GM18907 (cell line): Measurements from ENCODE around the gene UCK2.
A peak's percentile ranks its signal among the peaks of the same experiment; 100 is the strongest.

ENCODE experiments used
- ATAC-seq: cut with Tn5 transposase; IDR thresholded peaks from one replicate; pipeline ENCODE4 v1.9.1; 2021; ENCODE audit warnings: mild to moderate bottlenecking, moderate library complexity; ENCODE audit not compliant: unreplicated experiment

UCK2 gene

DNA sequence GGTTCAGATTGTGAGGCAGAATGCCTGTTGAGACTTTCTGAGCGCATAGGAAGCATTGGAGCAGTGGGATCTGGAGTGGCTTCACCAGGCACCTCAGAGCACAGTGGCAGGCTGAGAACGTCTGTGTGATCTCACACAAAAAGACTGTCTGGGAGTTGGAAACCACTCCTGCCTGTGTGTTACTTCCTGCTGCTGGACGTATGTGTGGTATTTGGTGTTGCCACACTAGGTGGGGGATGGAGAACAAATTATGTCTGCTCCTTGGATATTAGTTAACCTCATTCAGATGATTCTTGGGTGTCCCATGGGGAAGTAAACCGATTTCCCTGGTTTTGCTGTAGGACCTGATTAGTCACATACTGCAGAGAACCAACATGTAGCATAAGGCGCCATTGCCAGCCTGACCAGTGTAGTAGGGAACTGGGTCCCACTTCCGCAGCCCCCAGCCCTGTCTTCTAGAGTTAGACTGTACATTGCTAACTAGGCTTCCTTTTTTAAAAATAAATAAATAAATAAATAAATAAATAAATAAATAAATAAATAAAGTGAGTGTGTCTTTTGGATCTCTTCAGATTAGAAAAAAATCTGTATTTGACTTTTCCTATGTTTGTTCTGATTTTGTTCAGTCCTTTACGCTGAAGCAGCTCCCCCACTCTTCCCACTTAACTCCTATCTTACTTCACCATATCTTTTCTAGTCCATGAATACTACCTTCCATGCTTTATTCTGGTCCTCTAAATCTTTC, 26.9 kb downstream of the UCK2 start:
- ATAC-seq: peak; percentile 26

- no peak for ATAC-seq
These were observed 27.8 kb downstream of the UCK2 start for GRCh38 chr1:165855010-165855838.

DNA sequence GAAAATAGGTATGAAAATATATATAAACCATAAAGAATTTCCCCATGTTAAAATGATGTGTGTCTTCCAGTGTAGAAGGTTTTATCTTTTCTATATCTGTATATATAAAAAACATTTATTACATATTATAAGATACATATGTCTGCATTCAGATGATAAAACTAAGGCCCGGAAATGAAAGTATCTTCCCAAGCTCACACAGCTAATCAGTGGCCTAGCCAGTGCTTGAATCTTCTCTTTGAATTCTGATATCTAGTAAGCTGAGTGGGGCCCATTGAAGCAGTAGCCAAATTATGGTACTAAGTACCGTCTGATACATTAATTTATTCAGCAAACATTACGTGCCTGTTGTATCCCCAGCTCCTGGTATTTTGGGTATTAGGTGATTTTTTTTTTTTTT, 28.6 kb downstream of the UCK2 start:
- ATAC-seq: no peak

GRCh38 chr1:165856606-165857005, 29.2 kb downstream of the UCK2 start:
- ATAC-seq: no peak

DNA sequence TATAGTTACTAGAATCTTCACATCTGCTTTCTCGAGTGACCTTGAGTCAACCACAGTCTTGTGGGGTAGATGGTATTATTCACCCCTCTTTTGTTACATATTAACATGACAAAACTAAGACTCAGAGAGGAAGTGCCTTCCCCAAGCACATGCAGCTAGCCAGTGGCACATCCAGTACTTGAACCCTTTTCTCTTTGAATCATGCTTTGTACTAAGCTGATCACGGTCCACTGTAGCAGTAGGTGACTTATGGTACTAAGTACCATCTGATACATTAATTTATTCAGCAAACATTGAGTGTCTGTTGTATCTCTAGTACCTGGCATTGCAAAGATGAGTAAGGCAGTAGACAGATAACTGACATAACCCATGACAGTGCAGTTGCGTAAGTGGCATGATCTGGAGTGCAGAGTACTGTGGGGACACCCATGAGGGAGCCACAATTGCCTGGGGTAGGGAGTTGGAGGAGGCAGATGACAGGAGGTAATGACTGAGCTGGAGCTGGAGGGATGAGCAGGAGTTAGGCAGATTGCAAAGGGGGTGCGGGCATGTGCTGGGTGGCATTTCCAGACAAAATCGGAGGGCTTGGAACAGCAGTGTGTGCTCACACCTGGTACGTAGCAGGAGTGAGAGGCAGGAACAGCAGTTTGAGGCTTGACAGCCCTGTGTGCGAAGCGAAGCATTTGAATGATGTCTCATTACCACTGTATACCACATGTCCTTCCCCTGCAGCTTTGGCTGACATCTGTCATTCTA, 29.8 kb downstream of the UCK2 start:
- ATAC-seq: peak; percentile 95

- ATAC-seq: no peak
These were observed 31.0 kb downstream of the UCK2 start for GRCh38 chr1:165858364-165858823.

DNA sequence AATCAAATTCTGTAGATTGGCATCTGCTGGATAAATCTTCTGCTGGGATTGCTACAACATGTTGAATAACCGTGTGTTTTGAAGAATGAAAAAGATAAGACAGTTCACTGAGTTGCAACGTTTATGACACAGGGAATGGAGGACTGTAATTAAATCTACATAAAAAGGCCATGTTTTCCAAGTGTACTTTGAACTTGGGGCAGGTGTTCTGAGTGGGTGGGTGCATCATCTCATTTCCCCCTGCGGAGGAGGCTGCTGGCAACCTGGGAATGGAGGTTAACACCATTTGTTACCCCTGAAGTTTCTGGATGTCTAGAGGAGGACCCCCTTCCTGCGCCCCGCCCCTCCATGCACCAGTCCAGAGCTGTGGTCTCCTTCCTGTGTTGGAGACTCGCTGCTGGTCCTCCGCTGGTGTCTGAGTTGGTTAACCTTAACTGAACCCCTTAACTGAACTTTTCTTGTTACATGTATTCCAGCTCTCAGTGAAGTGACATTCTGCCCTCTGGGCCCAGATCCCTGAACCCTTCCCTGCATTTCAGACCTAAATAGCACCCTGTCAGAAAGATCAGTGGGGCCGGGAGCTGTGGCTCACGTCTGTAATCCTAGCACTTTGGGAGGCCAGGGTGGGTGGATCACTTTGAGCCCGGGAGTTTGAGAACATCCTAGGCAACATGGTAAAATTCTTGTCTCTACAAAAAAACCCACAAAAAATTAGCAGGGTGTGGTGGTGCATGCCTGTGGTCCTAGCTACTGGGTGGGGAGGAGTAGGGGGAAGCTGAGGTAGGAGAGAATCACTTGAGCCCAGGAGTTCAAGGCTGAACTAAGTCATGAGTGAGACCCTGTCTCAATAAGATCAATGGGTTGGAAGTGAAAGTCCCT, 31.8 kb downstream of the UCK2 start:
- no peak for ATAC-seq

DNA sequence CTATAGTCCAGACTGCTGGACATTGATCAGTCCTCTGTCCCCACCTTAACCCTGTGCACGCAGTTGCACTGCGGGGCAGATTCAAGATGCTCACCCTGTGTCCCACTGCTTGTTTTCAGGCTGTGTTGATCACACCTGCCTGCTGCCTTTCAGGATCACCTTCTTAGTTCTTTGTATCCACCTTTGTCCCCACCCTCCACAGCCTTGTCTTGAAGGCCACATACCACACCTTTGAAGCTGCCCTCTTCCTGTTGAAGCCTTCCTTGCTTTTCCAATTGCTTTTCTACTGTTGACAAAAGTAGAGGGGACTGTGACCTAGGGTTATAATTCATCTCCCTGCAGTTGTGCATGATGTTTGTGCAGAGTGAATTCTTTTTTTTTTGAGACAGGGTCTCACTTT, 32.7 kb downstream of the UCK2 start:
- no peak for ATAC-seq

DNA sequence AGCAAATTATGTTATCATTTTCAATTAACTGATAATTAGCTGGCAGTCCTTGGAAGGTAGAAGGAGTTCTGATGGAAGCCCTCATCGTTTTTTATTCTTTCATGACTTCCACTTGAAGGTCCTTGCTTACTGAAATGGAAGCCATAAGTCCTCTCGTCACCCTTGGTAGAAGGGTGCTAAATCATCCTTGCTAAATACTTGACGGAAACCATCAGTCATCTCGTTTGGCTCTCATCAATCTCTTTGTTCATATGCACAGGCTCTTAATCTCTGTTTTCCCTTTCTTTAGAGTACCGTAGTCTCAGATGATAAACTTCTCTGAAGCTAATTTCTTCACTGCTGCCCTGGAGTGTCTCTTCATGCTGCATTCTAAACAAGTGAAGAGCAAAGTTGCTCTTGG, 34.5 kb downstream of the UCK2 start:
- ATAC-seq: no peak

DNA sequence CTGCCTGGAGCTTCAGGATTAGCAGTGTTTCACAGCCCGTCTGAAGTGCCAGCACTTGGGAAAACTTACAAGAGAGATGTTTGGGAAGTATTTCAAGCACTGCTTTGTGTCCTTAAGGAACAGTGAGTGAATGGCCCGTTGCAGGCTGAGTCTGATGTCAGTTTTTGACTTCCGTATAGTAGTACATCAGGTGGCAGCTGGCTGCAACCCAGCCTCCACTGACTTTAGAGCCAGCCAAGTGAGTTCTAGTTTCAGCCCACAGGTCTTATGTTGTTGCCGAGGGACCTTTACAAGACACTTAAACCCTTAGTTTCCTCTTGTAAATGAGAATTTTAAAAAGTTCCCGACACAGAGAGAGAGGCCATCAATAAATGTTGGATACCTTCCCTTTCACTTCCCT, 35.0 kb downstream of the UCK2 start:
- peak; percentile 64 for ATAC-seq

DNA sequence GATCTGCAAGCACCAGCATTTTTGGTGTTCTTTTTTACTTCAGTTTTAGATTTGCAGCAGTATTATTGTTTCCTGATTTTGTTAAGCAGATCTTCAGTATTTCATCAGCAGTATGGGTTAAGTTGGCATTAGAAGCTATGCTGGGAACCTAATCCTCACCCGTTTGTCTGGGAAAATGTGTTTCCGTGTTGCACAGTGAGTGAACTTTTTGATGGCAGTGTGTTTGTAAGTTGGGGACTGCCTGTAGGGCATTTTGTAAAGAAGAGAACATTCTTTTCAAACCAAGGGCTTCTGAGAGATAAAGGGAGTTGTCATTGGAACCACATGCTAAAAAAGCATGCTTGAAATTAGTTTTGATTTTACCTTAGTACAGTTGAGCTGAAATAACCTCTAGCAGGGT, 35.9 kb downstream of the UCK2 start:
- ATAC-seq: no peak

DNA sequence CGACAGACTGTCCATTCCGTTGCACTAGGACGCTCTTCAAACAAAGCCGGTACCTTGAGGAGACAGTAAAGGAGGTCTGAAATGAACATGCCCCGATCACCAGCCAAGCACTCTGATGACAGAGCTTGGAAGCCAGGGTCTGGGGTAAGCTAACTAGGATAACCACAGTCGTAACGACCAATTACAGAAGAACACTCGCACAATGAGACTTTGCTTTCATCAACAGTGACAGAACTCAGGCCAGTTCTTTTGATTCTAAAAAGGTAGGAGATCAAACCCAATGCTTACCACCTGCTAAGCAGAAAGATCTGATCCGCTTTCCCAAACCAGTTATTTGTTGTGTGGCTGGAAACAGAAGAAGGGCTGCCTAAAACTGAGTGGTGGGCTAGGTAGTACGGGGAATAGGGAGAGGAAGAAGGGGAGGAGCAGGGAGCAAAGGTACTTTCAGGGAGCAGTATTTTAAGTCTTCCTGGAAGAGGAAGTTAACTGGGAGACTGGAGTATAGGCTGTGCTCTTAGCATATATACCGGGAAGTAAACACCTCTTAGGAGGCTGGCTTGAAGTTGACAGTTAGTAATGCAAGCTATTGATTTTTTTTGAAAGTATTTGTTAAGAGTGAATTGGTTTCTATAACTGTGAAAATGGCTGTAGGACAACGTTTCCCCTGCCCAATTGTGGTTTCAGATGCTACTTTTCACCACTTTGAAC, 38.4 kb downstream of the UCK2 start:
- ATAC-seq: no peak

DNA sequence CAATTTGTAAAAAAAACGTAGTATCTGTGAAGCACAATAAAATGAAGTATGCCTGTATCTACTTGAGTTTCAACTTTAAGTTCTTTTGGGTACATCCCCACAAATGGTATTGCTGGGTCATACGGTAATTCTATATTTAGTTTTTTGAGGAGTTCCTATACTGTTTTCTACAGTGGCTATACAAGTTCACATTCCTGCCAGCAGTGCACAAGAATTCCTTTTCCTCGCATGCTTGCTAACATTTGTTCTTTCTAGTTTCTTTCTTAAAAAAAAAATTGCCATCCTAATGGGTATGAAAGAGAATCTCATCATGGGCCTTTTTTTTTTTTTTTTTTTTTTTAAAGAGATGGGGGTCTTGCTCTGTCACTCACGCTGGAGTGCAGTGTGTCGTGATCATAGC, 41.9 kb downstream of the UCK2 start:
- no peak for ATAC-seq

- ATAC-seq: peak; percentile 87
These were observed 44.1 kb downstream of the UCK2 start for GRCh38 chr1:165871311-165872067.

DNA sequence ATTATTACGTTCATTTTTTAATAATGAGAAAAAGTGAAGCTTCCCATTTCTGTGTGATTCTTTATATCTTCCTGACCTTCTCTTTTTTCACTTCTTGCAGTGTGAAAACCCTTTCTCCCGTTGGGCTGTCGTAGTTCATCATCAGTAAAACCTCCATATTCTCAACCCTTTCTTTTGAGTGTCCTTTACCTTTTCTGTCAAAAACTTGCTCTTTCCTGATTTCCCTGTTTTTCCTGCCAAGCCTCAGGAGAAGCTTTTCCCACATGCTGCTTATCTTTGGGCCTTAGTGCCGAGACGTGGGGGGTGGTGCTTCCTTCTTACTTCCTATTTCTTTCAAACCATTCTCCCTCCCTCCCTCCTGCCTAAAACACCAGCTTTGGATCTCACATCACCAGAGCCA, 46.1 kb downstream of the UCK2 start:
- no peak for ATAC-seq

DNA sequence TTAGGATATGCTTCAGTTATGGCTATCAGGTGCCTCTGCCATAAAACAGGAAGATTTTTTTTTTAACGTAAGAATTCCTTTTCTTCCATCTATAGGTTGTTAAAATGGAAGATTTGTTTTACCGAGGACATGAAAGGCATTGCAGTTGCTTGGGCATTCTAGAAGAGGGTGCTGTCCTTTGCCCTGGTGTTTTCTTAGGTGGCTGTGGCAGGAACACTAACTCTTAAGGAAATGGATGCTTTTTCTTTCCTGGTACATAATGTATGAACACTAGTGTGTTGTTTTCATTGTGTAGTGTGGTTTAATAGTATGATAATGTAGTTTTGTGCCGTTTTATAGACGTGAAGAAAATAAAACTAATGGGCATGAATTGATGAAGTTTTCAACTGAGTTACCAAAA, 47.2 kb downstream of the UCK2 start:
- no peak for ATAC-seq

GRCh38 chr1:165875171-165875570, 47.8 kb downstream of the UCK2 start:
- peak; percentile 27 for ATAC-seq

- ATAC-seq: no peak
These were observed 48.2 kb downstream of the UCK2 start for GRCh38 chr1:165875604-165876003.

- ATAC-seq: peak; percentile 40
These were observed 48.7 kb downstream of the UCK2 start for GRCh38 chr1:165876121-165876520.
